ENCODE measurements around the gene C6orf136.
A peak's percentile ranks its signal among the peaks of the same experiment; 100 is the strongest.

C6orf136 gene

GRCh38 chr6:30635834-30636233, 11.1 kb upstream of the C6orf136 start:
- no peak overlapping the region for H3K4me3 ChIP-seq (replicated peaks; ENCODE audit: low read depth, low read length)
- DNase-seq (ENCODE audit: low read depth): no peak
- TF ChIP-seq CTCF (IDR thresholded peaks at IDR 0.05; ENCODE audit: low read length, missing control alignments): no peak

- no peak overlapping the region for H3K4me3 ChIP-seq (replicated peaks; ENCODE audit: low read depth, low read length)
- DNase-seq (ENCODE audit: low read depth): no peak
- no peak for TF ChIP-seq CTCF (IDR thresholded peaks at IDR 0.05; ENCODE audit: low read length, missing control alignments)
Measured at GRCh38 chr6:30640481-30640880, 6.5 kb upstream of the C6orf136 start.

GRCh38 chr6:30641048-30641447, 5.9 kb upstream of the C6orf136 start:
- no peak for TF ChIP-seq CTCF (IDR thresholded peaks at IDR 0.05; ENCODE audit: low read length, missing control alignments)
- no peak overlapping the region for H3K4me3 ChIP-seq (replicated peaks; ENCODE audit: low read depth, low read length)
- no peak for DNase-seq (ENCODE audit: low read depth)

GRCh38 chr6:30643656-30644055, 3.3 kb upstream of the C6orf136 start:
- TF ChIP-seq CTCF (IDR thresholded peaks at IDR 0.05; ENCODE audit: low read length, missing control alignments): no peak
- peak; percentile 39 for DNase-seq (ENCODE audit: low read depth)
- H3K4me3 ChIP-seq (replicated peaks; ENCODE audit: low read depth, low read length): no peak overlapping the region

- TF ChIP-seq CTCF (IDR thresholded peaks at IDR 0.05; ENCODE audit: low read length, missing control alignments): no peak
- no peak overlapping the region for H3K4me3 ChIP-seq (replicated peaks; ENCODE audit: low read depth, low read length)
- no peak for DNase-seq (ENCODE audit: low read depth)
Measured at GRCh38 chr6:30644769-30645168, 2.2 kb upstream of the C6orf136 start.

- TF ChIP-seq CTCF (IDR thresholded peaks at IDR 0.05; ENCODE audit: low read length, missing control alignments): no peak
- no peak for DNase-seq (ENCODE audit: low read depth)
- no peak overlapping the region for H3K4me3 ChIP-seq (replicated peaks; ENCODE audit: low read depth, low read length)
Measured at GRCh38 chr6:30645989-30646388, 944 bp upstream of the C6orf136 start.

- peak; percentile 49 for DNase-seq (ENCODE audit: low read depth)
- no peak for TF ChIP-seq CTCF (IDR thresholded peaks at IDR 0.05; ENCODE audit: low read length, missing control alignments)
- H3K4me3 ChIP-seq (replicated peaks; ENCODE audit: low read depth, low read length): peak overlapping the region; percentile 85
Measured at GRCh38 chr6:30647242-30648116, 546 bp downstream of the C6orf136 start.

All from fibroblast of pulmonary artery (primary cell).